ENCODE measurements around the gene DDR1.
"Not testable (repeated sequence)": the region's sequence is repeated elsewhere in the genome, so short reads cannot be mapped to it uniquely, and the experiment has no call there.

DDR1 gene

DNA sequence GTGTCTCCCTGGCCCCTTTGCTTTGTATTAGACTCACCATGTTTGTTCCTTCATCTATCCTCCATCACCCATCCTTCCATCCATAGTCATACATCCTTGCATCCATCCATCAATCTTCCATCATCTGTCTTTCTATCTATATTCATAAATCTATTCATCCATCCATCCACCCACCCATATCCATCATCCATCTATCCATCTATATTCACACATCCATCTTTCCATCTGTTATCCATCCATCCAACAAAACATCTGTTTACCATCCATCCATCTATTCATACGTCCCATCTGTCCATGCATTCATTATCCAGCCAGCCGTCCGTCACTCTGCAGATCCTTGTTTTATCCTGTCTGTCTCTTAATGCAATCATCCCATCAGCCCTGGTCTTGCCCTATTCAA is 10.6 kb downstream of the DDR1 start:
- no peak for DNase-seq

DNA sequence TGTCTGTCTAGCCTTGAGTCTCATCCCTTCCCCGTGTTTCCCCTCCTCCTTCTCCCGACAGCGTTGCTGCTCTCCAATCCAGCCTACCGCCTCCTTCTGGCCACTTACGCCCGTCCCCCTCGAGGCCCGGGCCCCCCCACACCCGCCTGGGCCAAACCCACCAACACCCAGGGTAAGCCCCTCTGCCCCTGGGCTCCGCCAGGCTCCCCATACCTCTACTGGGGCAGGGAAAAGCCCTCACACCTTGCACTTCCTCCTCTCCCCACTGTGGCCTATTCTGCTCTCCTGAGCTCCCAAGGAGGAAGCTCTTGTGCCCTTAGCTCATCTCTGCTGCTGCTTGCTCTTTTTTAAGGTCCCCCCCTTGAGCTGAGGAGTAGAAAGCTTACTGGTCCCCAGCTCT is 11.0 kb downstream of the DDR1 start:
- no peak for DNase-seq

DNA sequence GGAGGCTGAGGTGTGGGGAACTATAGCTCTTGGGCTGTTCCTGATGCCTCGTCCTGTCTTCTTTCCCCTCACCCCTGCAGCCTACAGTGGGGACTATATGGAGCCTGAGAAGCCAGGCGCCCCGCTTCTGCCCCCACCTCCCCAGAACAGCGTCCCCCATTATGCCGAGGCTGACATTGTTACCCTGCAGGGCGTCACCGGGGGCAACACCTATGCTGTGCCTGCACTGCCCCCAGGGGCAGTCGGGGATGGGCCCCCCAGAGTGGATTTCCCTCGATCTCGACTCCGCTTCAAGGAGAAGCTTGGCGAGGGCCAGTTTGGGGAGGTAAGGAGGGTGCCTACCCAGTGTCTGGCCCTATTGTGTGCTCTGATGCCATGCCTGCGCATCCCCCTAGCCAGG is 12.2 kb downstream of the DDR1 start:
- no peak for DNase-seq

DNA sequence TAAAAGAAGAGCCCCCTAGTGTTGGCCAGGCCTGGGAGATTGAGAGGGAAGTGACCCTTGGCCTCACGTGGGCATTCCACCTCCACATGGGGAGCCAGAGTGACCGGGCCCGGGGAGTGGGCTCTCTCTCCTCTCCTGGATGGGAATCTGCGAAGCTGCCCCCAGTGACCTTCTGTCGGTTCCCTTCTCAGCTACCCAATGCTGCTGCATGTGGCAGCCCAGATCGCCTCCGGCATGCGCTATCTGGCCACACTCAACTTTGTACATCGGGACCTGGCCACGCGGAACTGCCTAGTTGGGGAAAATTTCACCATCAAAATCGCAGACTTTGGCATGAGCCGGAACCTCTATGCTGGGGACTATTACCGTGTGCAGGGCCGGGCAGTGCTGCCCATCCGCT is 13.6 kb downstream of the DDR1 start:
- DNase-seq: no peak

DNA sequence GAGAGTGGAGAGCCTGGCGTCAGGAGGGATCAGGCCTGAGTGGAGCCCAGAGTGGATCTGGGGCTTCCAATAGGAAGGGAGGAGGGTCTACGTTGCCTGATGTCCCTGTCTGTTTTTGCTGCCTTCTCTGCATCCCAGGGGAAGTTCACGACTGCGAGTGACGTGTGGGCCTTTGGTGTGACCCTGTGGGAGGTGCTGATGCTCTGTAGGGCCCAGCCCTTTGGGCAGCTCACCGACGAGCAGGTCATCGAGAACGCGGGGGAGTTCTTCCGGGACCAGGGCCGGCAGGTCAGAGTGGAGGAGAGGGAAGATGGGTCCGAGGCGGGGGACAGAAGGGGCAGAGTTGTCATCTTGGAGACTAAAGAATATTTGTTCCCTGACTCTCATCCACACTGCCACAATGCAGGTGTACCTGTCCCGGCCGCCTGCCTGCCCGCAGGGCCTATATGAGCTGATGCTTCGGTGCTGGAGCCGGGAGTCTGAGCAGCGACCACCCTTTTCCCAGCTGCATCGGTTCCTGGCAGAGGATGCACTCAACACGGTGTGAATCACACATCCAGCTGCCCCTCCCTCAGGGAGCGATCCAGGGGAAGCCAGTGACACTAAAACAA is 14.5 kb downstream of the DDR1 start:
- DNase-seq: no peak

DNA sequence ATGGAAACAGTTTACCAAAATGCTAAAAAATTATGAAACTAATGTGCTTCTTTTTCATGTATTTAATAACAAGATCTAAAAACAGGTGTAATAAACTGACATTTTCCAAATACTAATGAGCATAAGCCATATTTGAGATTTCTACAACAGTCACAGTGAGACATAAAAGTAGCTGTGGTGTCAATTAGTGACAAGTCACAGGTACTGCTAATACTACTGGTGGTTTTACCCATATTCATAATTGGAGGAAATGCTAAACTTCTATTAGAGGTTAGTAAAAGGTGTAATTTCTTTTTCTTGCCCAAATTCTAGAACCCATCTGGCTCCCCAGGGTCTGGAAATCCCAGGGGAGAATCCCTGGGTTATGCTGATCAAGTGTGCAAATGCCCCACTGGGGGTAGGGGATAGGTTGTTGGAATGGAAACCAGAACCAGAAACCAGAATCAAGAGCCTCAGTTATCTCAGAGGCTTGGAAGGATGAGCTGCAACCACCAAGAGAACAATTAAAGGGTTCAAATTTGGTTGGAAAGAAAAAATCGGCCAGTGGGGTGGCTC is 16.6 kb downstream of the DDR1 start:
- DNase-seq: no peak

DNA sequence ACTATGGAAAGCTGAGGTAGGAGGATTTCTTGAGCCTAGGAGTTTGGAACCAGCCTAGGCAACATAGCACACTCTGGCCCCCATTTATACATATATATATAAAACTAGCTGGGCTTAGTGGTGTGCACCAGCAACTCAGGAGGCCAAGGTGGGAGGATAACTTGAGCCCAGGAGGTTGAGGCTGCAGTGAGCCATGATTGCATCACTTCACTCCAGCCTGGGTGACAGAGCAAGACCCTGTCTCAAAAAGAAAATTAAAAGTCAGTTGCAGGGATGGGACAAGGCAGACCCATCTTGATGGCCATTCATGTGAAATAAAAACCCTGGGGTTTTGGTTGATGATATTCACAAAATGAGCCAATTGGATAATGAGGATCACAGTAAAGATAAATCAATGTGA is 17.1 kb downstream of the DDR1 start:
- DNase-seq: no peak

DNA sequence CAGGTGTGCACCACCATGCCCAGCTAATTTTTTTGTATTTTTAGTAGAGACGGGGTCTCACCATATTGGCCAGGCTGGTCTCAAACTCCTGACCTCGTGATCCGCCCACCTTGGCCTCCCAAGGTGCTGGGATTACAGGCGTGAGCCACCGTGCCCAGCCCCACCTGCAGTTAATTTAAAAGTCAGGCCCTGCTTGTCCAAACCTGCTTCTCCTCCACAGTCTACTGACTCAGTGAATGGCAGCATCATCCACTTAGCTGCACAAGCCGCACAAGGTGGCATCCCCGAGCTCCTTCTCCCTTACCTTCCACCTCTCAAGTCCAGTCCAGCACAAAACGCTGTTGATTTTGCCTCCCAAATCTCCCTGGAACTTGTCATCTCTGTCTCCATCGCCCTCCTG is 17.9 kb downstream of the DDR1 start:
- not testable (repeated sequence) for DNase-seq

DNA sequence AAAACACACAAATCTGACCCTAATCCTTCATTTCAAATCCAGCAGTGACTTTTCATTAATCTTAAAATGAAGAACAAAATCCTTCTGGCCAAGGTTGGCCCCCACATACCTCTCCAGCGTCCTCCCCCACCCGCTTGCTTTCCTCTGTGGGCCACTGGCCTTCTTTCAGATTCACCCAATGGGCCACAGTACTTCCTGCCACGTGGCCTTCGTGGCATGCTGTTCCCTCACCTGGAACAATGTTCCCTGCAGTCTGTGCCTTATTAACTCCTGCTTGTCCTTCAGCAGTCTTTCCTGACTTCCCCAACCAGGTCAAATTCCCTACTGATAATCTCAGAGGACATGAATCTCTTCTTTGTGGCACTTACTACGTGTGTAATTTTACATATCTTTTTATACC is 18.4 kb downstream of the DDR1 start:
- DNase-seq: no peak

DNA sequence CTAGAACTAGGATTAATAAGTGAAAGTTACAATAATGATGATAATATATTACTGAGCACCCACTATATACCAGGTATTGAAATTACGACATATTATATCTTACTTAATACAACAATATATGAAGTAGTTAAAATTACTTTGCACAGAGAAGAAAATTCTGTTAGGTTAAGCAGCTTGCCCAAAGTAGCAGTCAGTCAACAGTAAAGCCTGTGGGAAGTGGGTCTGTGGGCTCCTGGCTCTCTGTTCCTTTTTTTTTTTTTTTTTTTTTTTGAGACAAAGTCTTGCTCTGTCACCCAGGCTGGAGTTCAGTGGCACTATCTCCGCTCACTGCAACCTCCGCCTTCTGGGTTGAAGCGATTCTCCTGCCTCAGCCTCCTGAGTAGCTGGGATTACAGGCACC is 18.9 kb downstream of the DDR1 start:
- DNase-seq: no peak

DNA sequence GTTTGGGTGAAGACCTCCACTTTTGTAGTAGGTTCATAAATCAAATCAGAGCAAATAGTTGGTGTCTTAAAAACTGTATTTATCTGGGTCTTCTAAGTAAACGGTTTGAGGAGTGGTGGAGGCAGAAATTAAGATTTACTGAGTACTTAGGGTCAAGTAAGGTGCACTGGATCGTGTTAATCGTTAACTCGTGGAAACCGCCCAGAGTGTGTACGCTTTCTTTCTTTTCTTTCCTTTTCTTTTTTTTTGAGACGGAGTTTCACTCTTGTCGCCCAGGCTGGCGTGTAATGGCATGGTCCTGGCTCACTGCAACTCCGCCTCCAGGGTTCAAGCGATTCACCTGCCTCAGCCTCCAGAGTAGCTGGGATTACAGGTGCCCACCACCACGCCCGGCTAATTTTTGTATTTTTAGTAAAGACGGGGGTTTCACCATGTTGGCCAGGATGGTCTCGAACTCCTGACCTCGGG is 23.0 kb downstream of the DDR1 start:
- DNase-seq: not testable (repeated sequence)

DNA sequence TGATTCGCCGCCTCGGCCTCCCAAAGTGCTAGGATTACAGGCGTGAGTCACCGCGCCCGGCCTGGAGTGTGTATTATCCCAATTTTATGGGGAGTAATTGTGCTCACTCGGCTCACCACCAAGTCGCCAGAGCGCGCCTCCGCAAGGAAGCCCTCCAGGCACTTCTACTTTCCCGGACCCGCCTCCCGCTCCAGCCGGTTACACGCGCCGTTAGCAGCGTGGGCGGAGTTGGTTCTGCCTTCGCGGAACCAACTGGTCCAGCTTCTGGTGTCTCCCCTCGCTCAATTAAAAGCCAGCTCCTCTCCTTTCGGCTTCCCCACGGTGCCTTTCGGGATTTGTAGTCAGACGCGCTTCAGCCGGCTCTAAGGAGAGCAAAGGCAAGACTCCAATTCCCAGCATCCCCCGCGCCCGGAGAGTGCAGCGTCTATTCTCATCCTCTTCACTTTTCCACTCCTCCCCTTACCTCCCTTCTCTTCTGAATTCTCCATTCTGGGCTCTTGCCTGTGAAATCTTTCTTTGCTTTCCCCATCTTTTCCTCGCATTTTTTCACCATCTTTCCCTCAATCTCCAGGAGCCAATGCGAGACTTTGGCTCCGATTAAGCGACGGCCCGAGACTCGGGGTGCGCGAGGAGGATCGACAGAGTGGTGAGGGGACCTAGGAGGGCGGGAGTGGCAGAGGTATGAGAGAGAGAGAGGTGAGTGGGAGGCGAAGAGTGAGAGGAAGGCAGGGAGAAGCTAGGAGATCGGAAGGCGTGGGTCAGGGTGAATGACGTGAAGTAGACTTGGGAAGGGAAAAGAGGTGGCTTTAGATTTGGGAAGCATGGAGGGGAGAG is 23.7 kb downstream of the DDR1 start, which contains the start of gene GTF2H4:
GTF2H4 (plus strand) TSS at position 450 of the 834 bp plus-strand sequence.
- DNase-seq: peak; percentile 97

DNA sequence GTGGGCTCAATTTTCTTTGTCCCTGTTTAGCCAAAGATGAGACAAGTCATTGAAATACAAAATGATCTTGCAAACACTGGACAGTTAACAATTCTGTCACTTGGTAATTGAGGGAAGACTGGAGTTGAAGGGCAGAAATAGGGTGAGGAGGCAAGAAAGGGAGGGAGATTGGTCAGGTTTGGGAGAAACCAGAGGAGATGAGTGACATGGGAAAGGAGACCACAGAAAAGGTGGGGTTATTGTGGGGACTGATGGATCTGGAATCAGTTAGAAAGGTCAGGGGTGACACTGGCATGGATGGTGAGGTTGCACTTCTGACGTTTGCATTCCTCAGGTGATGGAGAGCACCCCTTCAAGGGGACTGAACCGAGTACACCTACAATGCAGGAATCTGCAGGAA is 24.4 kb downstream of the DDR1 start:
- no peak for DNase-seq

DNA sequence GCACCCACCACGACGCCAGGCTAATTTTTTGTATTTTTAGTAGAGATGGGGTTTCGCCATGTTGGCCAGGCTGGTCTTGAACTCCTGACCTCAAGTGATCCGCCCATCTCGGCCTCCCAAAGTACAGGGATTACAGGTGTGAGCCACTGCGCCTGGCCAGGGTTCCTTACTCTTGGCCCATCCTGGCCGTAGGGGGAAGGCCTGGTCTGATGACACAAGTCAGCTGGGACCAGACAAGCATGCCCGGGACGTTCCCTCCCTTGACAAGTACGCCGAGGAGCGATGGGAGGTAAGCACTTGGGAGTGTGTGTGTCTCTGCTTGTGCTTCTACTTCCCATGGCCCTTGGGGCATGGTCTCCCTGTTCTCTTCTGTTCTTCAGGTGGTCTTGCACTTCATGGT is 26.2 kb downstream of the DDR1 start:
- DNase-seq: not testable (repeated sequence)

DNA sequence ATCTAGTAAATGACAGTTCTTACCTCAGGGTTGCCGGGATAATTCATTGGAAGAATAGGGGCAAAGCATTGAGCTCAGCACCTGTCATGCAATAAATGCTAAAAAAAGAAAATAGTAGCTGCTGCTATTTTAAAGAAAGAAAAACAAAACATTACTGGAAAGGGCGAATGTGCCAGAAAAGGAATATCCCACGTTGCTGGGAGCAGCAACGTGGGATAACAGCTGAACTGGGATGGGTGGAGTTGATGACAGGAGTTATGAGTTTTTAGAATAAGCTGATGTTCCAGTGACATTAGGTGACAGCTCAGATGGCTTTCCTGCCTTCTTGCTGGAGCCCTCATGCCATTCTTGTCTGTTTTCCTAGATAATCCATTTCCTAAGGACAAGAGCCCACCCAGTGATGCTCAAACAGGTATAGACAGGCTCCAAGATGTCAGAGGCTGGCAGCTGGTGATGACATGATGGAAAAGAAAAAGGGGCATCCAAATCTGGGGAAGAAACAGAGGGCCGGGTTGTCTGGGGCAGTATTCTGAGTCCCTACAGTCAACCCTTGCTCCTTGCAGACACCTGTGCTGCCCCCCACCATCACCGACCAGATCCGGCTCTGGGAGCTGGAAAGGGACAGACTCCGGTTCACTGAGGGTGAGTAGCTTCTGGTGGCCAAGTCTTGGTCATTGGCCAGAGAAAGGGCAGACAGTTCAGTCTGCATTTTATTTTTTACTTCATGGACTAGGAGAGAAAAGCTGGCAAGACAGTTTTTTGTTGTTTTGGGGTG is 28.6 kb downstream of the DDR1 start:
- DNase-seq: no peak

DNA sequence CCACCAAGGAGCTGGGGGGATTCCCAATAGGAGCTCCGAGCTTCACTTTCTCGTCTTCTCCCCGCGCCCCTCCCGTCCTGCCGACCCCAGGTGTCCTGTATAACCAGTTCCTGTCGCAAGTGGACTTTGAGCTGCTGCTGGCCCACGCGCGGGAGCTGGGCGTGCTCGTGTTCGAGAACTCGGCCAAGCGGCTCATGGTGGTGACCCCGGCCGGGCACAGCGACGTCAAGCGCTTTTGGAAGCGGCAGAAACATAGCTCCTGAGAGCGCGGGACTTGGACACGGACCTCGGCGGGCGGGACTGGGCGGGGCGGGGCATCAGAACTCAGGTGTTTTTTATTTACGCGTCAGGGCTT is 29.4 kb downstream of the DDR1 start:
- no peak for DNase-seq

DNA sequence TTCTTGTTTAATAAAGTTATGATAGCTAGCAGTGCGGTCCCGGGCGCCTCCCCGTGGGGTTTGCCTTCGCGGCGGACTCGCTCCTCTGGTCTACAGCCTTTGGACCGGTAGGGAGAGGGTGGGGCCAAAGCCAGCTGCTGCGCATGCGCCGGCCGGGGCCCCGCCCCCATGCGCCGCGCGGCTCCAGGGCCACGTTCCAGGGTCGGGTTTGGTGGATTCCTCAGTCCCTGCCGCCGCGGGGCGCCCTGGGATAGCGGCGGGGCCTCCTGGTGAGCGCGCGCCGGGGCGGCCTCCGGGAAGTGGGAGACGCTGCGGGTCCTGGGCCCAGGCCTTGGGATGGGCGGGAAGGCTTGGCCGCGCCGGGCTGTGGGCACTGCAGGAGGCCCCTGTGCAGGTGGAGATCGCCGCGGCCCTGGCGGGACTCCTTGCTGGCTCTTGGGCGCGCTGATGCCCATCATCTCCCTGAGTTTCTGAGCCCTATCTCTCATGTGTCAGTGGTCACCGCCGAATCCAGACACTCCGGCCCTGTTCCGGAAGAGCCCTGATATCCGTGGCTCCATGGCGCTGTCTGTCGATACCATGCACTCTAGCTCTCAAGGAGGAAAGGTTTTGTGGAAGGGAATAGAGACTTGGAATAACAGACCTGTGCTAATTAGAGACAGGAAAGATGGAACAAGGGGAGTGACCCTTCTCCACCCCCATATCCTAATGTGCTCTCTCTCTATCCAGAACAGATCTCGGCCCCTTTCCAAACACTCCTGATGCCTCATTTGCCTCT is 29.9 kb downstream of the DDR1 start, which contains the start of gene VARS2:
VARS2 (plus strand) TSS at position 163 of the 778 bp plus-strand sequence; CDS start at position 762, 599 bp downstream.
- DNase-seq: peak; percentile 76

DNA sequence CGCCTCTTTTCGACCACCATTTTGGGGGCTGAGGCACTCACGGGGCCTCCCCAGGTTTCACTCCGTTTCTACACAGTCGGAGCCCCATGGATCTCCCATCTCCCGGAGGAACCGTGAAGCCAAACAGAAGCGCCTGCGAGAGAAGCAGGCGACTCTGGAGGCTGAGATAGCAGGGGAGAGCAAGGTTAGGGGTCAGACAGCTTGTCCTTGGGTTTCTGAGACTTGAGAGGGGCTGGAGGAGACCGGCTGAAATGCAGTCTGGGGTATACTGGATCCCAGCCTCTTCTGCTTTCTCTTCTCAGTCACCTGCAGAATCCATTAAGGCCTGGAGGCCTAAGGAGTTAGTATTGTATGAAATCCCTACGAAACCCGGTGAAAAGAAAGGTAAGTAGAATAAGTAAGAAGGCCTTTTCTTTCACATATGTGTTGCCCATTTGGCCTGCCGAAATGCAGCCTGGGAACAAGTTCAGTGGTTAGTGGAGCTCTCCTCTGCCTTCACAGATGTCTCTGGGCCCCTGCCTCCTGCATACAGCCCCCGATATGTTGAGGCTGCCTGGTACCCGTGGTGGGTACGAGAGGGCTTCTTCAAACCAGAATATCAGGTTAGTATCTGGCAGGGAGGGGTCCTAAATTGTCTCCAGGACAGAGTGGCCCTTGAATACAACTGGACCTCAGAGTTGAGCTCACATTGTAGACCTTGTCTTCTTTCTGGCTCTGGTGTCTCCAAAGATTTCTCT is 30.7 kb downstream of the DDR1 start:
- no peak for DNase-seq

DNA sequence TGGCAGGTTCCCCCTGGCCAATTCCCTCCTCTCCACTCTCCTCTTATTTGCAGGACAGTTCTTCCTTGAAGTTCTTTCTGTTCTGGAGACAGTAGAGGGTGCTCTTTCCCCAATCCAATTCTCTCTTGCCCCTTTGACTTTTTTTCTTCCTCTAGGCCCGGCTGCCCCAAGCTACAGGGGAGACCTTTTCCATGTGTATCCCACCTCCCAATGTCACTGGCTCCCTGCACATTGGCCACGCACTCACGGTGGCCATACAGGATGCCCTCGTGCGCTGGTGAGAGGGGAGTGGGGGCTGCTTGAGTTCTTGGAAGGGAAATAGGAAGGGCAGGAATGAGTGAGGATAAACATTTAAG is 31.2 kb downstream of the DDR1 start:
- DNase-seq: no peak

DNA sequence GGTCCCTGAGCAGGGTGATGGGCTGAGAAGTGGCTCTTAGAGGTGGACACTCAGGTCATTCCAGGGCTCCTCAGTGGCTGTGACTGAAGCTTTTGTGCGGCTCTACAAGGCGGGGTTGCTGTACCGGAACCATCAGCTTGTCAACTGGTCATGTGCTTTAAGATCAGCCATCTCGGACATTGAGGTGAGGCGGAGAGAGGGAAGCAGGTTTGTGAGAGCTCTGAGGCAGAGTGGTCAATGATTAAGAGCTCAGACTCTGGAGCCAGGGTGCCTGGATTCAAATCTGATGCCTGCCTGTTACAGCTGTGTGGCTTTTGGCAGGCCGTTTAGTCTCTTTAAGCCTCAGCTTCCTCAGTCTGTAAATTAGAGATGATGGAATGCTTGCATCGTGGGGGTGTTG is 32.7 kb downstream of the DDR1 start:
- no peak for DNase-seq

DNA sequence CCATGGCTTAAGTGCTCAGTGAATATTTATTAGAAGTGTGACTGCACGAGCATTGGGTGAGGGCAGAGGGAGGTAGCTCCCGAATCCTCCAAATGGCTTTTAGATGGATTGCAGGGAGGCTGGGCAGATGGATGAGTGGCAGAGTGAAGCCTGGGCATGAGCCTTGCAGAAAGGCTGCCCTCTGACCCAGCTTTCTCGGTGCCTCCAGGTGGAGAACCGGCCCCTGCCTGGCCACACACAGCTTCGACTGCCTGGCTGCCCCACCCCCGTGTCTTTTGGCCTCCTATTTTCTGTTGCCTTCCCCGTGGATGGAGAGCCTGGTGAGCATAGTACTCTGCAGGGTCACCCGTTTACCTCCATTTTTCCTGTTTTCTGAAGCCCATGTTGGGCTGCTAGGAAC is 33.2 kb downstream of the DDR1 start:
- DNase-seq: no peak

DNA sequence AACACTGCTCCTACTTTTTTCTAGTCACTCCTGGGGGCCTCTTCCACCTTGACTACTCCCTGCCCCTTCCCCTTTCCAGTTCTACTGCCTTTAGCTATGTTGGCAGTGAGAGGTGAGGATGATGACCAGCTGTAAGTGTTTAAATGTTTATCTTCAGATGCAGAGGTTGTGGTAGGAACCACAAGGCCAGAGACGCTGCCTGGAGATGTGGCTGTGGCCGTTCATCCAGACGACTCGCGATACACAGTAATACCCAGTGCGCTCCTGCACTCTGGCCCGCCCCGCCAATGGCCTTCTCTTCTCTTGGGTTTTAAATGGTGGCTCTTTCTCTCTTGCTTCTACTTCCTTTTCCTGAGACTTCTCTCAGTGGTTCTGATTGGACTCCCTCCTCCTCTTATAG is 34.4 kb downstream of the DDR1 start:
- no peak for DNase-seq

All from stimulated activated naive CD4-positive, alpha-beta T cell treated with Interleukin-2 at 50 U/mL for 16 hours (primary cell).